GM13976 (cell line): Measurements from ENCODE around the gene TXNDC17.

Experiments
- DNase-seq: peaks from one replicate; pipeline ENCODE4 v3.0.0; 2012; ENCODE audit warnings: low spot score
- CTCF ChIP-seq: IDR thresholded peaks from 2 replicates; pipeline ENCODE4 v1.5.1; 2012; ENCODE audit warnings: borderline replicate concordance, mild to moderate bottlenecking; ENCODE audit not compliant: insufficient read depth; ENCODE audit errors: extremely low read depth, missing control alignments, control extremely low read depth
- in situ Hi-C: fragments of 300-500 bp; cut with MboI; formaldehyde crosslinking; loops from one replicate; pipeline ENCODE4 v1.12.0; 2022; ENCODE audit warnings: low sequenced_read_pairs, mixed read lengths, inconsistent platforms; ENCODE audit not compliant: unreplicated experiment

TXNDC17 gene

DNA sequence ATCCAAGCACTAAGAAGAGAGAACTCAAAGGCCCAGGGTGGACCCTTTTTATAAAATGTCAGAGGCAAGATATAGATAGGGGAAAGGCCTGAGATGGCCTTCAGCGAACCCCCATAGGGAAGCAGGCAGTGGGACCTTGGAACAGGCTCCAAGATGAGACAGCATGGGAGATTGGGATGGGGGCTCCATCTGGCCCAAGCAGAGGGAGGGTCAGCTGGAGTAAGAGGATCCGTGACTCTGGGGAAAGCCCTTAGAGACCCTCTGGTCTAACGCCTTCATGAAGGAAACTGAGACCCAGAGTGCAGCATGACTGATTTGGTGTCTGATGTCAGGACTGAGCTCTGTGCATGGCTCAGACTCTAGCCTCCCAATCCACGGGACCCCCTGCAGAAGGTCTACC is 41.5 kb downstream of the TXNDC17 start:
- TF ChIP-seq CTCF = no peak
- DNase-seq = no peak
- in situ Hi-C loops = no loop called here

GRCh38 chr17:6683081-6683684 is 42.3 kb downstream of the TXNDC17 start:
- DNase-seq = no peak
- in situ Hi-C loops = no loop called here
- TF ChIP-seq CTCF = no peak

DNA sequence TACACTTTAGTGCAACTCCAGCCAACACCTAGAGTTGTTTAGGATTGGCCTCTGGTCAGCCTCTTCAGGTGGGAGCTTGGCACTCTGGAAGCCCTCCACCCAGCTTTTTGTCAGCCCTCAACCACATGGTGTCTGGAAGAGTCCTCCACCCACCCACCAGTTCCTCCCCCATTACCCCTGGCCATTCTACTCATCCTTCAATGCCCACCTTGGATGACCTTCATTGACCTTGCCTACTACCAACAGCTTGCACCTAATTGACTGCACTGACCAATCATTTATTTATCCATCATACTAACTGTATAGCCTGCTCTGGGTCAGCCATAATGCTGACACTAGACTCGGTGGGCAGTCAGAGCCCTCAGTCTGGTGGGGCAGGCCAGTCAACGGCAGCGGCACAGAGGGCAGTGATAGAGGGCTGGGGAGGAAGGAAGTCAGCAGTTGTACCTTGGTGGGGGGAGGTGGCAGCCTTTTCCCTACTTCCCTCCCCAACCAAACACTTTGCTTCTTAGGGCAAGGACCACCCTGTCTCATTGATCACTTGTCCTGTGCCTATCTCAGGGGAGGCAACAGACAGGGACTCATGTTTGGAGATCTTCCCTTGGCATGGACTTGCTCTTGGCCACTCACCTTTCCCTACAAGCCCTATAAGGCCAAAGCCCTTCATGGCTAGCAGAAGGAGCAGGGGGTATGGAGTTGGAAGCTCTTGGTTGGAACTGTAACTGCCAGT is 43.0 kb downstream of the TXNDC17 start:
- no peak for DNase-seq
- in situ Hi-C loops = no loop called here
- TF ChIP-seq CTCF = no peak

DNA sequence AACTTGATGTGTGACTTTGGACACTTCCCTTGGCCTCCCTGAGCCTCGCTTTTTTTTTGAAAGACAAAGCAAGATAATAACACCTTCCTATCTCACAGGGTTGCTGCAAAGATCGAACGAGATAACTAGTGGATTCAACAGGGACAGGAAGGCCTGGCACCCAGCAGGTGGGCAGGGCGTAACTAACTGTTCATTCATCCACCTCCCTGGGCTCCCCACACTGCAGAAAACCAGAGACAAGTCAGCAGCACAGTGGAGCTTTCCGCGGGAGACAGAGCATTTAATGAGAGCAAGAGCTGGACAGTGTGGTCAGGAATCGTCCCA is 43.6 kb downstream of the TXNDC17 start:
- in situ Hi-C loops = no loop called here
- TF ChIP-seq CTCF = no peak

GRCh38 chr17:6684881-6685767 is 44.3 kb downstream of the TXNDC17 start:
- no peak for DNase-seq
- TF ChIP-seq CTCF = no peak
- in situ Hi-C loops = no loop called here

More for the DNA sequence above, 43.6 kb downstream of the TXNDC17 start:
- DNase-seq = no peak

DNA sequence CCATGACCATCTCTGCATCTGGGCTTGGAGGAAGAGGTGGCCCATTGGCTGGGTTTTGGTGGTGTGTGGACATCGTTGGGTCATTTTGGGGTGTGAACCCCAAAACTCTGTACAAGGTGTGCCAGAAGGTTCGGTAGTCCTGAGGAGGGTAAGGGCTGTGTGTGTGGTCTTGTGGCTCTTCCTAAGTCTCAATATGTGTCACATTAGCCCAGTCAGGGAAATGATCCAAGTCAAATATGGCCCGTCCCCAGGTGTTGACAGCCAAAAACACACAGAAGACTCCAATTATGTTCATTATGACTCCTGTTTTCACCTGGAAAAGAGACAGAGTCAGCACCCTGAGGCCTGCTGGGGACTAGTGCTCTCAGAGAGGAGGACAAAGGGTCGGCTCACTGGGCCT is 45.2 kb downstream of the TXNDC17 start:
- no peak for TF ChIP-seq CTCF
- in situ Hi-C loops = no loop called here
- no peak for DNase-seq
